Stimulated activated naive CD8-positive, alpha-beta T cell treated with anti-CD3 and anti-CD28 coated beads, Interleukin-15, Interleukin-2, amounts not matched to agents 100 U/mL and 50 U/mL, for 24 hours (primary cell): ENCODE results near the gene TC2N.
"Not testable (repeated sequence)": the region's sequence is repeated elsewhere in the genome, so short reads cannot be mapped to it uniquely, and the experiment has no call there.

Experiments
- ATAC-seq: fragments of 150-1000 bp; cut with Tn5 transposase; one replicate; pipeline ENCODE4 v1.10.0; 2021
- DNase-seq: peaks from one replicate; pipeline ENCODE4 v3.0.0; 2021

TC2N gene

DNA sequence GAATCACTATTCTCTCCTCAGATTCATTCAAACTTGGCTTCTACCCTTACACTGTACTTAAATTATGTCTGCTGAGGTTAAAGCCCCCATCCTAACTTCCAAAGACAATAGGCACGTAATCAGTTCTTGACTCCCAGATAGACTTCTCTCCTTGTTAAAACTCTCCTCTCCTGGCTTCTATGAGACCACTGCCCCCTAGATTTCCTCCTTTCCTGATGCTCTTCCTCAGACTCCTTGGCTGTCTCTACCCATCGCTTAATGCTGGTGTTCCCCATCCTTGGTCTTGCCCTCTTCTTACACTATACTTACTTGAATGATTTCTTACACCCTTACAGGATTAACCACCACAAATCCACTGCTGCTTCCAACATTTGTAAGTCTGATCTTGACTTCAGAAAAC is 32.8 kb downstream of the TC2N start:
- DNase-seq = no peak
- ATAC-seq = no peak

DNA sequence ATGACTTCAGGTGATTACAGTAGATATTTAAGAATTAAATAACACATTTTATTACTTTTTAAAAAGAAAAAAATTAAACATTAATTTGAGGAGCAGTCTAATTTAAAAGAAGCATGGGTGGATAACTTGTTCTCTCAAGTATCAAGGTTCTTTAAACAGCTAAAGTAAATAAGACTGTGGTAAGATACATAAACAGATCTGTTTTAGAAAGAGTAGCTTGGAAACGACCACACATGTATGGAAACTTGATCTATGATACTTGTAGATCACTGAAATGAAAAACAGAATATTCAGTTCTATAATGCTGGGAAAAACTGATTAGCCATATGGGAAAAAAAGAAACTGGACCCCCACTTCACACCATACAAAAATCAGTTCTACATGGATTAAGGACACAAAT is 36.0 kb downstream of the TC2N start:
- no peak for DNase-seq
- no peak for ATAC-seq

DNA sequence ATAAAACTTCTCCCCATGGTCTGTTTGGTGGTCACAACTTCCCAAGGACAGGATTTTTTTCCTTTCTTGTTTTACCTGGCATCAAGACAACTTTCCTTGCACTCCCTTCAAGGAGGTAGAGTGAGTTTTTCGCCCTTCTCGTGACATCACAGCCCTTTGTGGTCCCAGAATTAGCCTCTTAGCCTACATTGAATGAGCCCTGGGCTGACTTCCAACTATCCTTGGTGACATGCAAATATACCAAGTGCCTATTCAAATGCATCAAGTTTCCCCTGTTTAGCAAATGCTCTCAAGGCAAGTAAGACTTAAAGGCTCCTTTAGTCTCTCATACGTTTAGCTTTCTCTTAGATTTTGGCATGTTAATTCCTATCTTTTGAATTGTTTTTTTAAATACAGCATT is 36.6 kb downstream of the TC2N start:
- DNase-seq (no peak), ATAC-seq (peak; percentile 57)

DNA sequence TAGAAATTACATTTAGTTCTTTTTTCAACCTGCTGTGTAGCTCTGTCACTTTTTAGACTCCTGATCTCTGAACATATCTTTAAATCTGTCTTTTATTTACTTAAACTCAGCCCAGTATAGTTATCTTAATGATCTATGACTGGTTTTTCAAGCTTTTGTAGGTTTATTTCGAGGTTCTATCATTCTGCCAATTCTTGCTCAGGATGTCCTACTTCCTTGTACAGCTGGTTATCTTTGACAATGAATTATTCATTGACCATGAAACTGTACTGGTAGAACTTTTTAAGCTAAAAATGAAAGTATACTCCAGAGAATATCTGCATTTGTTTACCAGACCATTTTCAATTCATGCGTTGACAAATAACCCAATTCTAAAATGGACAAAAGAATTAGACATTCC is 37.8 kb downstream of the TC2N start:
- DNase-seq (no peak), ATAC-seq (no peak)

DNA sequence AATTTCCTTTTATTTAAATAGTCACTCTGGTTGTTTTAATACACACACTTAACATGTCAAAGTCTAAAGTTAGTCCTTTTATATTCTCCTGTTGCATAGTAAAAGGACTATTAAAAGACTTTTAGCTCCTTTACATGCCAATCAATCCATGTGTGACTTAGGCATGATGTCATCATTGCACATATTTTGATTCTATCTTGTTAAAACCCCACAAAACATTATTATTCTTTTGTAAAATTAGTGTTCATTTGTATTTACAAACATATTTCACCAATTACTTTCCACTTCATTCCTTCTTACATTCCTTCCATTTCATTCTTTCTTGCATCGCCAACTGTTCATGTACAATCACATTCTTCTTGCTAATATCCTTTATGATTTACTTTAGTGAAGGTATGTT is 39.6 kb downstream of the TC2N start:
- DNase-seq (no peak), ATAC-seq (no peak)

DNA sequence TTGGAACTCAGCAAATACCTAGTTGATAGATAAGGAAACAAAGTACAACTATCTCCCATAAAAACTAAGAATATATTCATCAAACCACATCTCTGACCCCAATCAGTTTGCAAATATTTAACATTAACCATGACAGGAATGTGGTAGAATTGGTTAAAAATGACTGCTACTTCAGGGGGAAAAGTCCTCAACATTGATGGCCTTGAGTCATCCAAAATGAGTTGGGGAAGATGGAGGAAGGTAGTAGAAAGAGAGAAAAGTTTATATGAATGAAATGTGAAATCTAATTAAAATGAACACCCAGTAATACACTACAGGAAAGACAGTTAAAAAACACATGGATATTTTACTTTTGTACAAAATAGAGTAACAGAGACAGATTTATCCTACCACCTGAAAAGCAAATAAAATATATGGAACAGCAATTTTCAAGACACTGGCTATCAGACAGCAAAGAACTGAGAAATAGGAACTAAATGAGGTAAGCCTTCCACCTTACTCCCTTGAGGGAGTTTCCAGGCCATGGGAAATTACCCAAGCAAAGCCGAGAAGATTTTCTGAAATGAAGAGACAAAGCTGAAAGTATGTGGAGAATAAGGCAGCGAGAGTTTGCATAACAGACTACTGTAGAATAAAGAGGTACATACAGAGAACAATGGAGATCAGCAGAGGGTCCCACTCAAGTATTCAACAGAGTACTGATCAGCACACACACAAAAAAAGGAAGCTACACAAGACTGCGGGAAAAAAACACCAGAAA is 49.6 kb downstream of the TC2N start:
- no peak for DNase-seq
- ATAC-seq = peak; percentile 63

DNA sequence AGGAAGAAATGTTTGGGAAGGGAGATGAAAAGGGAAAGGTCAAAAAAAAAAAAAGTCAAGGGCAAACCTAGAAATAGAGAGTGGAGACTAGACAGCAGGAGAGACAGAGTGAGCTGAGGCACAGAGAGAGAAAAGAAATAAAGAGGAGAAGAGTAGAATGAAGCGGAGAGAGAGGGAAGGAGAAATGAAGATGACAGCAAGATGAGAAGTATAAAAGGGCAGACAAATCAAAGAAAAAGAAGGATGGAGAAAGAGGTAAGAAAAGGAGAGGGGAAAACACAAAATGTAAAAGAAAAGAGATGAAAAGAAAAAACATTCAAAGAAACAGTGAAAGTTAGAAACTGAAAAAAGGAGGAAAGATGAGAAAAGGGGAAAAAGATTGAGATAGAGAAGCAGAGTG is 53.0 kb downstream of the TC2N start:
- no peak for DNase-seq
- ATAC-seq = no peak

DNA sequence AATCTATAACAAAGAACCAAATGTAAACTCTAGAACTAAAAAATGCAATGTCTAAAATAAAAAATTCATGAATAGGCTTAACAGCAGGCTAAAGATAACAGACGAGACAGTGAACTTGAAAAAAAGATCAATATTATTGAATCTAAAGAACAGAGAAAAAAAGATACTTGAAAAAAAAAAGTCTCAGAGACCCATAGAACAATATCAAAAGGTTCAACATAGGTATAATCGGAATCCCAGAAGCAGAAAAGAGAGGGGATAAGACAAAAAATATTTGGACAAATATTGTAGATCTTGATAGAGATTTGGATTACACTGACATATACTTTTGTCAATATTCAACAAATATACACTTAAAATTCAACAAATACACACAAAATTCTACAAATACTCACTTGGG is 56.6 kb downstream of the TC2N start:
- DNase-seq (no peak), ATAC-seq (no peak)

DNA sequence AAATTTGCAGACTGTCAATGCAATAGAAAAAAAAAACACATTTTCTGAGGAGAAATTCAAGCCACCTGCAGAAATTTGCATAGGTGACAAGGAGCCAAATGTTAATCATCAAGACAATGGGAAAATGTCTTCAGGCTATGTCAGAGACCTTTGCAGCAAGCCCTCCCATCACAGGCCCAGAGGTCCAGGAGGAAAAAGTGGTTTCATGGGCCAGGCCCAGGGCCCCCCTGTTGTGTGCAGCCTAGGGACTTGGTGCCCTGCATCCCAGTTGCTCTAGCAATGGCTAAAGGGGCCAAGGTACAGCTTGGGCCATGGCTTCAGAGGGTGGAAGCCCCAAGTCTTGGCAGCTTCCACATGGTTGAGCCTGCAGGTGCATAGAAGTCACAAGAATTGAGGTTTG is 60.6 kb downstream of the TC2N start:
- ATAC-seq (no peak), DNase-seq (no peak)

DNA sequence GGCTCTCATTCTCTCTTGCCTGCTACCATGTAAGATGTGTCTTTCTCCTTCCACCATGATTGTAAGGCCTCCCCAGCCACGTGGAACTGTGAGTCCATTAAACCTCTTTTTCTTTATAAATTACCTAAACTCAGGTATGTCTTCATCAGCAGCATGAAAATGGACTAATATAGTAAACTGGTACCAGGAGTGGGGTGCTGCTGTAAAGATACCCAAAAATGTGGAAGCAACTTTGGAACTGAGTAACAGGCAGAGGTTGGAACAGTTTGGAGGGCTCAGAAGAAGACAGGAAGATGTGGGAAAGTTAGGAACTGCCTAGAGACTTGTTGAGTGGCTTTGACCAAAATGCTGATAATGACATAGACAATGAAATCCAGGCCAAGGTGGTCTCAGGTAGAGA is 61.2 kb downstream of the TC2N start:
- not testable (repeated sequence) for DNase-seq, ATAC-seq

DNA sequence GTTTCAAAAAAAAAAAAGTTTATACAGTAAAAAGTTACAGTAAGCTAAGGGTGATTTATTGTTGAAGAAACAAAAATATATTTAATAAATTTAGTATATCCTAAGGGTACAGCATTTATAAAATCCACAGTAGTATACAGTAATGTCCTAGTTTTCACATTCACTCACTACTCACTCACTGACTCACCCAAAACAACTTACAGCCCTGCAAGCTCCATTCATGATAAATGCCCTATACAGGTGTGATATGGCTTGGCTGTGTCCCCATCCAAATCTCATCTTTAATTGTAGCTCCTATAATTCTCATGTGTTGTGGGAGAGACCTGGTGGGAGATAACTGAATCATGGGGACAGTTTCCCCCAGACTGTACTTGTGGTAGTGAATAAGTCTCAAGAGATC is 61.7 kb downstream of the TC2N start:
- DNase-seq = no peak
- ATAC-seq = no peak

DNA sequence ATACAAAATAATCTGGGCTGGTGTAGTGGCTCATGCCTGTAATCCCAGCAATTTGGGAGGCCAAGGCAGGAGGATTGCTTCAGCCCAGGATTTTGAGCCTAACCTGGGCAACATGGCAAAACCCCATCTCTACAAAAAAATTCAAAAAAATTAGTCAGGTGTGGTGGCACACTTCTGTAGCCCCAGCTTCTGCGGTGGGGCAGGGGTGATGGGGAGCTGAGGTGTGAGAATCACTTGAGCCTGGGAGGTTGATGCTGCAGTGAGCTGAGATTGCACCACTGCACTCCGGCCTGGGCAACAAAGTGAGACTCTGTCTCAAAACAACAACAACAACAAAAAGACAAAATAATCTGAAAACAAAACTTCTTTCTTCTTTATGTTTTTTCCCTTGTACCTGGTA is 66.0 kb downstream of the TC2N start:
- DNase-seq = no peak
- ATAC-seq = no peak

DNA sequence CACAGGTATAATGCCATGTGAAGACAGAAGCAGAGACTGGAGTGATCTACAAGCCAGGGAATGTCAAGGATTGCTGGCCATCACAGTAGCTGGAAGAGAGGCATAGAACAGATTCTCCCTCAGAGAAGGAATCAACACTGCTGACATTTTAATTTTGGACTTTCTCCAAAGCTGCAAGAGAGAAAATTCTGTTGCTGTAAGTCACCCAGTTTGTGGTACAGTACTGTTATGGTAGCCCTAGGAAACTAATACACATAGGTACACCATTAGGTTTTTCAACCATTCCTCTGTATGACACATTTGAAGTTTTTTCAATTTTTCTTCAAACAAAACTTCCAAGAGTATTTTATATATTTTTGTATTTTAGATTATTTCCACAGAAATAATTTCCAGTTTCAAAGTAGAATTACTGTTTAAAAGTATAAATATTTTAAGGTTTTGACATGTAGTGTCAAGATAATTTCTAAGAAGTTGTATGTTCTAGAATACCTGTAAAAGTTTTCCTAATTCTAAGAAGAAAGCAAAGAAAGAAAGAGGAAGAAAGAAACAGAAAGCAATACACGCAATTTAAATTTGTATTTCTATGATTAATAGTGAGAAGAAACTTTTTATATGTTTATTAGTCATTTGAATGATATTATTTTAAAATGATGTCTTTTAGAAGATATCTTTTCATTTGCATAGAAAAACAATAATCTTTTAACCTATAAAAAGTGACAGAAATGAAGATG is 70.6 kb downstream of the TC2N start:
- DNase-seq = no peak
- no peak for ATAC-seq

DNA sequence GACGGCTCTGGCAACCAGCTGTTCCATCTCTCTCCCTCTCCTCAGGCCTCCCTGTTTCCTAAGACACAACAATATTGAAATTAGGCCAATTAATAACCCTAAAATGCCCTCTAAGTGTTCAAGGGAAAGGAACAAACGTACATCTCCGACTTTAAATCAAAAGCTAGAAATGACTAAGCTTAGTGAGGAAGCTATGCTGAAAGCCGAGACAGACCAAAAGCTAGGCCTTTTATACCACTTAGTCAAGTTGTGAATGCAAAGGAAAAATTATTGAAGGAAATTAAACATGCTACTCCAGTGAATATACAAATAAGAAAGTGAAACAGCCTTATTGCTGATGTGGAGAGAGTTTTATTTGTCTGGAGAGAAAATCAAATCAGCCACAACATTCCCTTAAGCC is 73.6 kb downstream of the TC2N start:
- ATAC-seq (no peak), DNase-seq (no peak)

DNA sequence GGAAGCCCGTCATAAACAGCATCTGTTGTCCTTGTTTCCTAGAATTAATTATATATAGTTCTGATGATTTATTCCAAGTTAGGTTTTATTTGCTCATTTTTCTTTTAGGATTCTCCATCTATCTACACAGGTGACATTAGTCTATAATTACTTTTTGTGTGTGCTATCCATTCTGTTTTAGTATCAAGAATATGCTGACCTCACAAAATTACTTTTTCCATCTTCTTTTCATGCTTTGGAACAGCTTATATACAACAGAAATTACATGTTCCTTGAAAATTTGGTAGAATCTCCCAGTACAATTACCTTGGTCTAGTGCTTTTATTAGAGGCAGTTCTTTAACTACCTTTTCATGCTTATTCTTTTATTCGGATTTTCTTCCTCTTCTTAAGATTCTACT is 81.1 kb downstream of the TC2N start:
- DNase-seq = no peak
- no peak for ATAC-seq

DNA sequence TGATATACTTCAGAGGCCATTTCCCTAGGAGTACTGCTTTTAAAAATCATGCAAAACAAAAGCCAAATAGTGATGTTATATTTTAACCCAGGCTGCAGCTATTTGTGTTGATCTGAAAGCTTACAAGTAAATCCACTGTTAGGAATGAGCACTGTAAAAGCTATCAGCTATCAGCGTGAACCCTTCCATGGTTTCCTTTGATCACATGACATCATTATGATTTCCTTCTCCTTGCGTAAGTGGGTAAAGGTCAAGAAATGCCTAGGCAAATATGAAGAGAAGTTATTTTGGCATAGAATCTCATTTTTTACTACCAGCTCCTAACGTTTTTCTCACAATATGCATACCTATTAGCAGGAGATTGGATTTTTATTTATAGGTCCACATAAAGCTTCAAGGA is 86.9 kb downstream of the TC2N start:
- ATAC-seq = no peak
- no peak for DNase-seq

DNA sequence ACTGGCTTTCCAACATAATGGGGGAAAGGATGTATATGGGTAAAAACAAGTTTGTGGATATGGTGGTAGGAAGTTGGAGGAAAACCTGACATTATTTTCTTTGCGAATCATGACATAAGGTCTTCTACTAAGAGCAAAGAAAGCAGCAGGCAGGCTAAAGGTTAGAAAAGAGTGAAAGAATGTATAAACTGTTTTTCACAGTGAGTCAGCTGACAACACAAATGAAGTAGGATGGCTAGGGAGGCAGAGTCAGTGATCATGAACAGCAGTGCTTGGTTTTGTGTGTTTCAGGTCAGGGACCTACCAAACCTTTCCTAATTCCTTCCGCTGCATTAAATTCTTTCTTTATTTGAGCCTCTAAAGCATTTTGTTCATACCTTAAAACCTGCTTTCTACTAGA is 89.1 kb downstream of the TC2N start:
- ATAC-seq (no peak), DNase-seq (no peak)

DNA sequence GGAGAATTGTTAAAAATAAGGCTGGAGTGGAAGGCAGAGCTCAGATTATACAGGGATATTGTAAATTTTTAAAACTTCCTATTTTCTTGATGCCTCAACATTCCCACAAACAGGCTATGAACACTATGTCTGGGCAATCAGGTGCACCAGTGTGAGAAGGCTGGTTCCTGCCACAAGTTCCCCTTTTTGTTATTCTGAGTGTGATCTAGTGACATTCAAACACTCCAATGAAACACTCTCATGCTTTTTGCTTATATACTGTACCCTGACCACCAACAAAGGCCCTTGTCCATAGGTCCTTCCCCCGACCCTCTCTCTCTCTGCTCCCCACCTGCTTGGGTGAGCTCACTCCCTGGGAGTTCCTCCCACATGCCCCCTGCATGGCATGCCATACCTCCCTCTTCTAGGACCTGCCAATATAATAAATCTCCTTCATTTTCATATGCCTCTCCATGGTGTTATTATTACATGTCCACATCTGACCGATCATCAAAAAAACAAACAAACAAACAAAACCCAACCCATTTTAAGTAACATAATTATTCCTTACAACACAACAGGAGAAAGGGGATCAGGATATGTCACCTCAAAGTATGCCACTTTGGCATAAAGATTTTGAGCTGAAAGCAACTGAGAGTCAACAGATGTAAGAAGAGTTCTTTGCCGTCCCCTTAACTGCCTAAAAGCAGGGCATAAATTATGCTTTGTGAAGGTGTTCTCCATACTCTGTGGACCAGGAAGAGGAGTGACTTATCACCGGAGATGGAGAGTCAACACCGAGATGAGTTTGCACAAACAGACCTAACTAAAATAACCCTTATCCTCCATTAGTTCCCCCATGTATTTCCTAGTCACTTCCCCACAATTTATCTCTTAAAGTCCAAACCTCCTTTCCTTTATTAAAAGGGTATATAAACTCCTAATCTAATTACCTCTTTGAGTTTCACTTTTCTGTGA is 92.9 kb downstream of the TC2N start:
- ATAC-seq (no peak), DNase-seq (no peak)

DNA sequence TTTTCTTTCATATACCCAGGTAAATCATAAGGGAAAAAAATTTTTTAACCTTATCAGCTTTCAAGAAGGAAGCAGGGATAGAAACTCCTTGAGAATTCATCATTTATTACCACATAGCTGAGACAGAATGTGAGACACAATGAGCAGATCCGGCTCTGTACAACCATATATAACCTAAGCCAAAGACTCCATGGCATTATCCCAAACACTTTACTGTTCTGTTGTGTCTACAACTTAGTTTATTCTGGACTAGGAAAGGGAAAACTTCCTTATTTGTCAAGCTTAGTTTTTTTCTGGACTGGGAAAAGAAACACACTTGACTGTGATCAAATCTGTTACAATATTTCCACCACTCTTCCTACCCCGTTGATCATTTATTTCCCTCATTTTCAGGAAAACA is 97.2 kb downstream of the TC2N start:
- ATAC-seq = no peak
- DNase-seq = no peak

DNA sequence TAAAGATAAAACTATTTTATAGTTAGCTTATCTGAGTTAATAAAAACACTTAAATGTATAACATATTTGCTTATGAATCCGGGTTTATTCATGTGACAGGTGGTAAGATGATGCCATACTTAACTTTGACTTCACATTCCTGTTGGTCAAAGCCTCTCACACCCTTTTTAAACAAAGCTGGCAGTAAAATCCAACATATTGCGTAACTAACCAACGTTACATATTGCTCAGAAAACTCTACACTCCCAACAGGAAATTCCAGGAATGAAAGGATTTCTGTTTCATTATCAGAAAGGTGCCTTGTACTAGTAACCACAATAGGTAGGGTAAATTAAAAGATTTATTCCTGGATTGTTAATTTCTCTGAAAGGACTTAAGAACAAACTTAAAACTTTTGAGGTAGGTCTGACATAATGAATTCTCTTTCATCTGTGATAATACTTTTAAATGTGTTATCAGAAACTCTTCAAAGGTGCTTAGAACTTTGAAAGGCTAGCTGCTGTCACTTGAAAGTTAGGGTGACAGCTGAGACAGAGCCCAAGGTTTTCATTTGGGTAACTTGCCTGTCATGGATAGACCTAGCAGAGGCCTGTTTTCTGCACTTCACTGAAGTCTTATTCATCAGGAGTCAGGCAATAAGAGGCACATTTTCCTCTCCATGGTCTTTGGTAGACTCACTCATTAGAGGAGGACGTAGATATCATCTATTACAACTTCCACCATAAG is 111.6 kb downstream of the TC2N start:
- DNase-seq (no peak), ATAC-seq (no peak)

DNA sequence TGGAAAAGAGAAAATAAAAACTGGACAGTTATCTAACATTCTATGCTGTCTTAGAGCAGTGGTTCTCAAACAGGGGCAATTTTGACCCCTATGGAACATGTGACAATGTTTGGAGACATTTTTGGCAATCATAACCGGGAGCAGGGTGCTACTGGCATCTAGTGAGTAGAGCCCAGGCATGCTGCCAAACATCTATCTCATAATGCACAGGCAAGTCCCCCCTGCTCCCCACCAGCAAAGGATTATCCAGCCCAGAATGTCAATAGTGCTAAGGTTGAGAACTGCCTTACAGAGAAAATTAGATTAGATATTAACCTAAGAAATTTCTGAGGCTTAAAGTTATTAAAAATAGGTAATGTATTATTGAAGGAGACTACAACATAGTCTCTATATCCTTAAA is 112.5 kb downstream of the TC2N start:
- no peak for DNase-seq
- no peak for ATAC-seq

DNA sequence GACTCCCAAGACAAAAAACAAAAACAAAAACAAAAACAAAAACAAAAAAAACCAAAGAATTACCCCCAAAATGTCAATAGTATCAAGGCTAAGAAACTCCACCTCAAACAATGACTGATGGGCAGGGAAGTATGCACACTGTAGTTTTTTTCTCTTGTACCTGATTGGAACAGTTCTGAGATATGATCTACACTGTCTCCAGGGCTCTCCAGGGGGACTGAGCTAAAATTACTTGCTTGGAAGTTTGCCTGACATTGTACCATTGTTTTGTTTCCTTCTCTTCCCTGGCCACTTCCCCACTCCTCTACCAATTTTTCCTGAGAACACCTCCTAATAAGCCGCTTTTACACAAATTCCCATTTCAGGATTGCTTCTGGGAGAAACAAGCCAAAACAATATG is 113.2 kb downstream of the TC2N start:
- no peak for ATAC-seq
- DNase-seq = no peak
